H9 (cell line): ENCODE data around the gene EBP. TPM values are rescaled to one million over a fixed set of nuclear protein-coding genes. Genes with fewer than 3 reads are reported as not detected.

Source experiments
- DNase-seq: peaks from one replicate; pipeline ENCODE4 v3.0.0-alpha.2; 2017
- H2AFZ ChIP-seq: one replicate; pipeline ENCODE4 v1.6.1; 2013; ENCODE audit warnings: mild to moderate bottlenecking, low read length, control low read depth, moderate library complexity
- H2AK5ac ChIP-seq: 2 replicates; pipeline ENCODE4 v1.6.1; 2013; ENCODE audit warnings: low read length, control low read depth, mixed read lengths; ENCODE audit not compliant: insufficient read length
- H2BK120ac ChIP-seq: one replicate; pipeline ENCODE4 v1.6.1; 2013; ENCODE audit warnings: low read depth, mild to moderate bottlenecking, low read length, control low read depth, inconsistent platforms; ENCODE audit not compliant: poor library complexity, severe bottlenecking
- H2BK12ac ChIP-seq: 2 replicates; pipeline ENCODE4 v1.6.1; 2013; ENCODE audit warnings: low read length, control low read depth, mixed read lengths, low read depth; ENCODE audit not compliant: insufficient read length
- H2BK15ac ChIP-seq: 2 replicates; pipeline ENCODE4 v1.6.1; 2013; ENCODE audit warnings: low read depth, low read length, control low read depth
- H2BK20ac ChIP-seq: one replicate; pipeline ENCODE4 v1.6.1; 2013; ENCODE audit warnings: low read depth, mild to moderate bottlenecking, low read length, control low read depth, inconsistent platforms; ENCODE audit not compliant: poor library complexity, severe bottlenecking
- H2BK5ac ChIP-seq: 2 replicates; pipeline ENCODE4 v1.6.1; 2013; ENCODE audit warnings: low read length, control low read depth, mixed read lengths; ENCODE audit not compliant: insufficient read length
- H3K14ac ChIP-seq: 2 replicates; pipeline ENCODE4 v1.6.1; 2013; ENCODE audit warnings: low read length, control low read depth; ENCODE audit not compliant: insufficient read depth
- H3K18ac ChIP-seq: 2 replicates; pipeline ENCODE4 v1.6.1; 2013; ENCODE audit warnings: low read depth, mild to moderate bottlenecking, mixed read lengths, low read length, control low read depth; ENCODE audit not compliant: insufficient read length
- H3K23ac ChIP-seq: 2 replicates; pipeline ENCODE4 v1.6.1; 2013; ENCODE audit warnings: low read length, control low read depth, mixed read lengths, low read depth; ENCODE audit not compliant: insufficient read length
- H3K23me2 ChIP-seq: 2 replicates; pipeline ENCODE4 v1.6.1; 2013; ENCODE audit warnings: low read depth, mild to moderate bottlenecking, mixed read lengths, low read length, control low read depth; ENCODE audit not compliant: insufficient read length, poor library complexity, severe bottlenecking
- H3K27ac ChIP-seq: 2 replicates; pipeline ENCODE4 v1.5.1; 2013; ENCODE audit warnings: low read length, control low read depth, mixed read lengths, low read depth; ENCODE audit not compliant: insufficient read length
- H3K27me3 ChIP-seq: 2 replicates; pipeline ENCODE4 v1.6.1; 2013; ENCODE audit warnings: low read length, control low read depth, inconsistent platforms; ENCODE audit not compliant: insufficient read depth
- H3K4ac ChIP-seq: 2 replicates; pipeline ENCODE4 v1.6.1; 2013; ENCODE audit warnings: low read depth, mild to moderate bottlenecking, control low read depth, inconsistent platforms, low read length, moderate library complexity
- H3K4me1 ChIP-seq: 2 replicates; pipeline ENCODE4 v1.6.1; 2013; ENCODE audit warnings: low read length, control low read depth, inconsistent platforms; ENCODE audit not compliant: insufficient read depth
- H3K4me2 ChIP-seq: 2 replicates; pipeline ENCODE4 v1.6.1; 2013; ENCODE audit warnings: low read length, control low read depth, mixed read lengths; ENCODE audit not compliant: insufficient read length, insufficient read depth
- H3K56ac ChIP-seq: 2 replicates; pipeline ENCODE4 v1.6.1; 2013; ENCODE audit warnings: low read depth, mild to moderate bottlenecking, mixed read lengths, low read length, control low read depth; ENCODE audit not compliant: insufficient read length
- H3K79me1 ChIP-seq: 2 replicates; pipeline ENCODE4 v1.6.1; 2013; ENCODE audit warnings: low read depth, mild to moderate bottlenecking, moderate library complexity, low read length, control low read depth, inconsistent platforms; ENCODE audit not compliant: insufficient read depth, poor library complexity, severe bottlenecking
- H3K79me2 ChIP-seq: 2 replicates; pipeline ENCODE4 v1.6.1; 2013; ENCODE audit warnings: low read length, control low read depth, inconsistent platforms; ENCODE audit not compliant: insufficient read depth
- H3K9ac ChIP-seq: 2 replicates; pipeline ENCODE4 v1.6.1; 2013; ENCODE audit warnings: low read length, control low read depth, mixed read lengths; ENCODE audit not compliant: insufficient read length; ENCODE audit errors: extremely low read depth
- H3K9me3 ChIP-seq: one replicate; pipeline ENCODE4 v1.6.1; 2013; ENCODE audit warnings: low read depth, low read length, inconsistent platforms; ENCODE audit not compliant: control insufficient read depth
- H3T11ph ChIP-seq: one replicate; pipeline ENCODE4 v1.6.1; 2013; ENCODE audit warnings: mild to moderate bottlenecking, low read length, control low read depth, inconsistent platforms
- H4K20me1 ChIP-seq: one replicate; pipeline ENCODE4 v1.6.1; 2013; ENCODE audit not compliant: control insufficient read depth, insufficient read length, insufficient read depth
- H4K5ac ChIP-seq: 2 replicates; pipeline ENCODE4 v1.6.1; 2013; ENCODE audit warnings: low read depth, mild to moderate bottlenecking, mixed read lengths, low read length, control low read depth; ENCODE audit not compliant: insufficient read length
- H4K8ac ChIP-seq: replicated peaks from 2 replicates; pipeline ENCODE4 v1.6.1; 2013; ENCODE audit warnings: low read length, control low read depth, mixed read lengths, low read depth; ENCODE audit not compliant: insufficient read length
- H4K91ac ChIP-seq: 2 replicates; pipeline ENCODE4 v1.6.1; 2013; ENCODE audit warnings: low read depth, mild to moderate bottlenecking, moderate library complexity, mixed read lengths, low read length, control low read depth; ENCODE audit not compliant: insufficient read length
- H3K27ac Mint-ChIP-seq, 3 experiments: 2 replicates in 2 of 3; 3 replicates in 1 of 3; pipeline ENCODE4 v1.8.0; 2020 to 2021; ENCODE audit warnings: mixed read lengths in 3 of 3, mild to moderate bottlenecking in 1 of 3, moderate library complexity in 1 of 3
- H3K27me3 Mint-ChIP-seq: 2 replicates; pipeline ENCODE4 v1.8.0; 2021; ENCODE audit warnings: low read depth, mild to moderate bottlenecking, moderate library complexity, mixed read lengths
- H3K36me3 Mint-ChIP-seq, 3 experiments: 2 replicates in 2 of 3; 3 replicates in 1 of 3; pipeline ENCODE4 v1.8.0; 2020 to 2021; ENCODE audit warnings: low read depth in 3 of 3, mixed read lengths in 3 of 3; ENCODE audit not compliant: insufficient read depth in 1 of 3
- H3K4me1 Mint-ChIP-seq, 2 experiments: 2 replicates each; pipeline ENCODE4 v1.8.0; 2020; ENCODE audit warnings: mixed read lengths in 2 of 2
- H3K4me3 Mint-ChIP-seq, 2 experiments: 2 replicates in 1 of 2; 3 replicates in 1 of 2; pipeline ENCODE4 v1.8.0; 2020 to 2021; ENCODE audit warnings: mild to moderate bottlenecking in 2 of 2, mixed read lengths in 2 of 2, moderate library complexity in 1 of 2
- H3K9me3 Mint-ChIP-seq, 2 experiments: 2 replicates in 1 of 2; 3 replicates in 1 of 2; pipeline ENCODE4 v1.8.0; 2020; ENCODE audit warnings: mild to moderate bottlenecking in 2 of 2, mixed read lengths in 2 of 2, moderate library complexity in 1 of 2
- CTCF ChIP-seq: fragments of 200-600 bp; sonication (generic); conservative IDR thresholded peaks from 3 replicates; pipeline ENCODE4 v1.8.0; 2021; ENCODE audit warnings: antibody characterized with exemption, mild to moderate bottlenecking
- WGBS: extraction: QIAGEN DNeasy Blood & Tissue Kit; methylation state at CpG from one replicate; pipeline ENCODE4 v1.1.7; 2013; ENCODE audit warnings: missing lambda C conversion rate, low lambda C conversion rate, mixed read lengths; ENCODE audit not compliant: insufficient read length; ENCODE audit errors: extremely low coverage; 5-methylcytosine and 5-hydroxymethylcytosine counted together
- total RNA-seq: library from RNA; stranded (reverse); gene quantifications from 2 replicates; pipeline ENCODE4 v1.2.1, GENCODE V29; 2021

The EBP gene
- total RNA-seq, 1 experiment from 2014 or later = 117 TPM

GRCh38 chrX:48475774-48476577 is 45.6 kb upstream of the EBP start, which contains the start of gene FTSJ1:
TSS of gene FTSJ1 (plus strand) at chrX:48476199. CDS start at chrX:48478048, 1,849 bp downstream.
- Histone ChIP-seq H3K9ac (peak within 1 kb of the TSS; percentile 57), H3K18ac (peak within 1 kb of the TSS; percentile 86), H3K4me2 (peak within 1 kb of the TSS; percentile 83), H4K91ac (no peak within 1 kb of the TSS), H2BK15ac (no peak within 1 kb of the TSS), H2AK5ac (no peak within 1 kb of the TSS), H3K23me2 (no peaks in the 10 kb centered on the region), H3T11ph (no peak within 1 kb of the TSS), H3K27me3 (no peaks in the 10 kb centered on the region), H3K4me1 (no peaks in the 10 kb centered on the region; the same call in 1 of the 2 replicates), H3K27ac (no peak within 1 kb of the TSS), H2BK120ac (no peak within 1 kb of the TSS), H3K4ac (no peak within 1 kb of the TSS), H2BK12ac (no peak within 1 kb of the TSS), H3K56ac (no peak within 1 kb of the TSS), H3K79me1 (no peaks in the 10 kb centered on the region), H2AFZ (no peak within 1 kb of the TSS), H2BK5ac (no peak within 1 kb of the TSS), H3K23ac (no peak within 1 kb of the TSS), H3K14ac (peak within 1 kb of the TSS; percentile 86; the same call in 1 of the 2 replicates), H2BK20ac (no peak within 1 kb of the TSS), H4K20me1 (no peaks in the 10 kb centered on the region), H4K5ac (no peak within 1 kb of the TSS), H4K8ac (no peak within 1 kb of the TSS), H3K79me2 (peaks cover 3% of the 10 kb centered on the region; the same call in 1 of the 2 replicates), H3K9me3 (peaks cover 32% of the 10 kb centered on the region)
- peak; percentile 52 for DNase-seq
- Mint-ChIP-seq H3K4me3 (peak within 1 kb of the TSS; percentile 82 to 89), H3K9me3 (peaks cover 76 to 84% of the 10 kb centered on the region in 2 experiments), H3K4me1 (peaks cover 23 to 34% of the 10 kb centered on the region in 2 experiments), H3K27ac (peak within 1 kb of the TSS; percentile 38 to 97 (median 93)), H3K27me3 (peaks cover 2% of the 10 kb centered on the region; the same call in 1 of the 2 replicates), H3K36me3 (peaks cover 27 to 41% (median 28%) of the 10 kb centered on the region in 3 experiments)
- TF ChIP-seq CTCF = no peak
- WGBS = no CpG with 5 or more reads among the region's 75 CpGs
